HG03045 (cell line): ENCODE measurements around the gene BMPR1B.

Source experiments
- ATAC-seq: cut with Tn5 transposase; IDR thresholded peaks from one replicate; pipeline ENCODE4 v1.9.1; 2021; ENCODE audit warnings: mild to moderate bottlenecking, moderate library complexity; ENCODE audit not compliant: unreplicated experiment

The BMPR1B gene

DNA sequence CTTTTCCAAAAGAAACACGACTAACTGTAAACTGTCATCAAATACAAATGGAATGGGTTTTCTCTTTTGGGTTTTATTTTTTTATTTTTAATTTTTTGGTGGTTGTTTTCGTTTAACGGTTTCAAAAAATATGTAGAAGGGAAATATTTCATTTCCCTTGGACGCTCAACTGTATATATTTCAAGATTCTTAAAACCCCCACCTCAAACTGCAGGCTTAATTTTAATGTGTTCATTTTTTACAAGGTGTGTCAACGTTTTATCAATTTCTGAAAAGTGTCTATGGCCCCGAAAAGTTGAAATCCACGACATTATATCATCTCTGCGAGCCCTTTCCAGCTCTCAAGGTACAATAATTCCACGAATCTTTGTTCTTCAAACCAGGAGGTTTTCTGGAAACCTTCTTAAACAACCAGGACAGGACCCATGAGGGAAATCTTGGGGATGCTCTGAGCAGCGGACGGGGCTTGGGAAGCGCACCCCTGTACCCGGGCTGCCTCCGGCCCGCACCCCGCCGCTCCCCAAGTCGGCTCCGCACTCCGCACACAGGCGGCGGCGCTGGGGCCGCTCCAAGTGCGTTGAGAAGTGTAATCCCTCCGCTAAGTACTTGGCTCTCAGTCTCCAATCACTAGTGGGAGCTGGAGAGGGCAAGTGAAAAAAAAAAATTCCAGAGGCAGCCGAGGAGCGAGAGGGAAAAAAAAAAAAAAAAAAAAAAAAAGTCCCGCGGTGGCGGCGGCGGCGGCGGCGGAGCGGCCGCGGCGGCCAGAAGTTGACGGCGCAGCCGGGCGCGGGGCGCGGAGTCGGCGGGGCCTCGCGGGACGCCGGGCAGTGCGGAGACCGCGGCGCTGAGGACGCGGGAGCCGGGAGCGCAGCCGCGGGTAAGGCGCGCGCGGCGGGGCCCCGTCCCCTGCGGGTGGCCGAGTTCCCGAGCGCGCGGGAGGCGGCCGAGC lies at the start of gene BMPR1B:
Gene BMPR1B, plus strand, starts transcription at position 764 of the 949 bp plus-strand sequence. CDS start 346,470 bp downstream, outside the sequence.
- ATAC-seq: no peak

DNA sequence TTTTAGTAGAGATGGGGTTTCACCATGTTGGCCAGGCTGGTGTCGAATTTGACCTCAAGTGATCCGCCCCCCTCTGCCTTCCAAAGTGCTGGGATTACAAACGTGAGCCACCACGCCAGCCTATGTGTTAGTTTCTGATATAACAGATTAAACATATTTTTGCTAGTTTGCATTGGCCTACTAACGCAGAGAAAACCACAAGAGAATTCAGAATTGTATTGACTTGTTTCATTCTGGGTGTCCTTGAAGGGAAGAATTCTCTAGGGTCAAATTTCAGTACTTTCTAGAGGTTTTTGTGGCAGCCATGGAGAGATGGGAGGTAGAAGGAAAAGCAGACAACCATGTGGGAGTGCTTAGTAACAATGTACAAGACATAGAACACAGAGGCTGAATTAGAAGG lies 46.1 kb upstream of the BMPR1B start:
- ATAC-seq: no peak

- ATAC-seq: no peak
Observed at GRCh38 chr4:94714365-94715160, 43.2 kb upstream of the BMPR1B start.

- ATAC-seq: no peak
Observed at GRCh38 chr4:94715726-94716125, 42.0 kb upstream of the BMPR1B start.

GRCh38 chr4:94721310-94721709 lies 36.4 kb upstream of the BMPR1B start:
- ATAC-seq: no peak

DNA sequence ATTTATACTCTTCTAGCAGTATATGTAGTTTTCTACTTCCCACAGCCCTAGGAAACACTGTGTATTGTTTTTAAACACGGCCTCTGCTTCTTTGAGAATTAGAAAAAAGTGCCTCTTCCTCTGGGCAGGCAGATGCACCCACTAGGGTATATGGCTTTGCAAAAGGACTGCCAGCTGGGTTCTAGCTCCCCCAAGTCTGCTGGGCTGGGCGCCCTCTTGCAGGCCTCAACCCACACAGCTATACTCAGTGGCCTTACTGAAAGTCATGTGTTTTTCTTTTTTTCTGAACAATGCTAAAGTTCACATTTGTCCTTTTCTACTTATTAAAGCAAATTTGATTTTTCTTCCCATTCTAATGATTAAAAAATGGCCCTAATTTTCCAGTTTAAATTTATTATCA lies 35.5 kb upstream of the BMPR1B start:
- ATAC-seq: no peak

GRCh38 chr4:94722748-94723147 lies 35.0 kb upstream of the BMPR1B start:
- no peak for ATAC-seq

- no peak for ATAC-seq
Observed at GRCh38 chr4:94724016-94724790, 33.6 kb upstream of the BMPR1B start.

- ATAC-seq: no peak
Observed at GRCh38 chr4:94726524-94727123, 31.1 kb upstream of the BMPR1B start.

- ATAC-seq: no peak
Observed at GRCh38 chr4:94728056-94728766, 29.5 kb upstream of the BMPR1B start.

GRCh38 chr4:94732358-94732698 lies 25.4 kb upstream of the BMPR1B start:
- no peak for ATAC-seq

DNA sequence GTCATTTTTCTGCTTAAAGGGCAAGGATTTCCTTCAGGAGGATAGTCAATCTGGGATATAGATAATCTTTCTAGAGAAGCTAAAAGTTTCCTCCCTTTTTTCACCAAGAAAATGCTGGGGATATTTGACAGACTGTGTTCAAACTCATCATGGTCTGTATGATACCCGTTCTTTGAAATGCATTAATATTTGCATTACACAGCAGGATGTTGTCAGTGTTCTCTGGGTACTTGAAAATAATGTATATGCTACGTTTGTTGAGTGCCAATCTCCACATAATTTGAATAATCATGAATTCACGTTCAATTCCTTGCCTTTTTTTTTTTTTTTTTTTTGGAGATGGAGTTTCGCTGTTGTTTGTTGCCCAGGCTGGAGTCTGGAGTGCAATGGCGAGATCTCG lies 18.0 kb upstream of the BMPR1B start:
- no peak for ATAC-seq

- no peak for ATAC-seq
Observed at GRCh38 chr4:94741304-94741703, 16.5 kb upstream of the BMPR1B start.

- no peak for ATAC-seq
Observed at GRCh38 chr4:94743838-94744237, 13.9 kb upstream of the BMPR1B start.

GRCh38 chr4:94744850-94745249 lies 12.9 kb upstream of the BMPR1B start:
- no peak for ATAC-seq

GRCh38 chr4:94746746-94747145 lies 11.0 kb upstream of the BMPR1B start:
- ATAC-seq: no peak

- no peak for ATAC-seq
Observed at GRCh38 chr4:94758141-94758699, 465 bp downstream of the BMPR1B start.

DNA sequence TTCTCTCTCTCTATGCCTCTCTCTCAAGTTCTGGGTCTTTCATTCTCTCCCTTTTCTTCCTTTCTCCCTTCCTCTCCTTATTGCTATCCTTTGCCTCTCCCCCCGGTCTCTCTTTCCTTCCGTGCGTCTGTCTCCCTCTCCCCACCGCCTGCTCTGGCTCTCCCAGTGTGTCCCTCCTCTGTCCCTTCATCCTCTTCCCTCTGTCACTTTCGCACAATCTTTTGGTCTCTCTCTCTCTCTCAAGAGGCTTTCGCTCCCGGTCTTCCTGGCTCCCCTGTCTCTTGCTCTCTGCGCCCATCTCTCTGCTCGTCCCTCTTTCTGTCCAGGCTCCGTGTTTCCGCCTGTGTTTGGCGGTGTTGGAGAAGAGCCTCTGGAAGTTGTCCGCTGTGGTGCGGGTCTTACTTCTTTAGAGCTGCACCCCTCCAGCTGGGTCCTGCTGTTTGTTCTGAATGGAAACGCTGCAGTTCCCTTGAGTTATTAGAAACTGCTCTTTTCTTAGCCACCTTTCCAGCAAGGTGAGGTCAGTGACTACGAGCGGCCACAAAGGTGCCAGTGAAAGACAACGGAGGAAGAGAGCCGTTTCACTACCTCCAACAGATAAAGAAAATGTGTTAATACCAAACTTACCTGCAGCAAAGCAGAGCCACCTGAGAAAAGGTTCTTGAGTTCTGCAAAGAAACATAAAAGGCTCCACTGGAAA lies 1.1 kb downstream of the BMPR1B start:
- no peak for ATAC-seq

DNA sequence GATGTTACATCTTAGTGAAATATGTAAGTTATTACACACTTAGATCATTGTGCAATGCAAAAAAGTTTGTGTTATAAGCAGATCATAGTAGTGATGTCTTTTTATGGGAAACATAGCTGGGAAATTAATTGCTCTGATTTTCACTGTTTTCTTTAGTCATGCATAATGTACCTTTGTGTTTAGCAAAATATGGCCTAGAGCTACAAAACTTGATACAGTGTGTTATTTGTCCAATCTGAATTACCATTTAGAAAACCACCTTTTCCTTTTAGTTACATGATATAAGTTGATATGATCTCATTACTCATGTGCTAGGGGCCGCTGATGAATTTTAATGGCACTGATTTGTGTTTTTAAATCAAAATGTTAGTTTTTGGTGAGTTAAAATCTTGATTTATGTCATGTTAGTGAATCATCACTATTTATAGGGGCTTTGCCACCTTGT lies 2.0 kb downstream of the BMPR1B start:
- no peak for ATAC-seq
